GM12878 (cell line): ENCODE results near the gene SIRT2. TPM values are rescaled to one million over a fixed set of nuclear protein-coding genes. Genes with fewer than 3 reads are reported as not detected.

Source experiments
- ATAC-seq: fragments of 200-7000 bp; cut with Tn5 transposase; 3 replicates; pipeline ENCODE4 v1.9.1; 2020; ENCODE audit warnings: mild to moderate bottlenecking, moderate library complexity
- BruUV-seq: library from RNA; stranded (reverse); fragments of 400-500 nt; replicated peaks from 2 replicates; lab custom pipeline; 2021; lab: Mats Ljungman, UMichigan
- CTCF ChIA-PET: fragments of 300-600 bp; sonication (Branson Sonifier 250); formaldehyde crosslinking; extraction: SDS; loops from one replicate; lab custom pipeline; 2021; ENCODE audit warnings: inconsistent platforms; lab: Yijun Ruan, JAX
- POLR2A ChIA-PET: fragments of 350-600 bp; formaldehyde crosslinking; extraction: SDS; loops from one replicate; lab custom pipeline; 2021; ENCODE audit warnings: inconsistent platforms; lab: Charles Lee
- RAD21 ChIA-PET: fragments of 300-600 bp; sonication (Branson Sonifier 250); formaldehyde crosslinking; loops from one replicate; lab custom pipeline; 2023; ENCODE audit warnings: antibody characterized with exemption; ENCODE audit not compliant: unreplicated experiment; lab: Charles Lee
- SMC1A ChIA-PET: fragments of 300-600 bp; sonication (Branson Sonifier 250); formaldehyde crosslinking; loops from one replicate; lab custom pipeline; 2023; ENCODE audit not compliant: unreplicated experiment, uncharacterized antibody; lab: Charles Lee
- DNase-seq: peaks from one replicate; pipeline ENCODE4 v3.0.0-alpha.2; 2011; ENCODE audit warnings: low read depth, low spot score
- FAIRE-seq: peaks from 3 replicates; lab custom pipeline; 2011; peaks lifted over from hg19 to GRCh38; lab: Jason Lieb, UNC
- H2AFZ ChIP-seq: 2 replicates; pipeline ENCODE4 v1.6.0; 2011; ENCODE audit warnings: low read depth, low read length, control low read depth; ENCODE audit not compliant: control insufficient read depth
- H3K27ac ChIP-seq: 2 replicates; pipeline ENCODE4 v1.5.1; 2011; ENCODE audit warnings: control low read depth; ENCODE audit not compliant: control insufficient read depth, insufficient read depth
- H3K27me3 ChIP-seq, 2 experiments: replicated peaks in 1 of 2; 2 replicates each; pipeline versions ENCODE4 v1.6.0 to v1.6.1; 2011; ENCODE audit warnings: low read length in 1 of 2; ENCODE audit not compliant: control insufficient read depth in 2 of 2, insufficient read depth in 2 of 2
- H3K36me3 ChIP-seq, 2 experiments: 2 replicates each; pipeline ENCODE4 v1.5.1; 2011; ENCODE audit warnings: low read length in 1 of 2; ENCODE audit not compliant: control insufficient read depth in 2 of 2, insufficient read depth in 2 of 2
- H3K4me1 ChIP-seq: 2 replicates; pipeline ENCODE4 v1.6.1; 2011; ENCODE audit warnings: mild to moderate bottlenecking, low read length, moderate library complexity, mixed read lengths; ENCODE audit not compliant: control insufficient read depth, insufficient read depth
- H3K4me2 ChIP-seq: 2 replicates; pipeline ENCODE4 v1.6.0; 2011; ENCODE audit warnings: control low read depth; ENCODE audit not compliant: control insufficient read depth, insufficient read depth
- H3K4me3 ChIP-seq: fragments of 200-600 bp; sonication (generic); 2 replicates; pipeline ENCODE4 v1.5.1; 2016
- H3K79me2 ChIP-seq: 2 replicates; pipeline ENCODE4 v1.6.0; 2011; ENCODE audit warnings: low read length; ENCODE audit not compliant: control insufficient read depth, insufficient read depth
- H3K9ac ChIP-seq: 2 replicates; pipeline ENCODE4 v1.8.0; 2011; ENCODE audit warnings: low read length, control low read depth, mixed read lengths; ENCODE audit not compliant: control insufficient read depth, insufficient read depth
- H3K9me3 ChIP-seq: replicated peaks from 3 replicates; pipeline ENCODE4 v1.5.1; 2011; ENCODE audit warnings: mild to moderate bottlenecking, low read length; ENCODE audit not compliant: control insufficient read depth, insufficient read depth
- H4K20me1 ChIP-seq: 2 replicates; pipeline ENCODE4 v1.6.0; 2011; ENCODE audit not compliant: control insufficient read depth, insufficient read depth
- BHLHE40 ChIP-seq, 2 experiments: fragments of 450-650 bp in 1 of 2; IDR thresholded peaks; 2 replicates each; pipeline ENCODE4 v1.6.1; 2011 to 2017; ENCODE audit warnings: low read depth in 2 of 2, borderline replicate concordance in 1 of 2, improper control_type of control experiment in 1 of 2, low read length in 1 of 2, mild to moderate bottlenecking in 1 of 2
- GATAD2B ChIP-seq: fragments of 450-650 bp; conservative IDR thresholded peaks from 2 replicates; pipeline ENCODE4 v1.6.1; 2017; ENCODE audit warnings: low read depth, mild to moderate bottlenecking, moderate library complexity
- IKZF1 ChIP-seq: fragments of 450-650 bp; conservative IDR thresholded peaks from 2 replicates; pipeline ENCODE4 v1.6.1; 2017; ENCODE audit warnings: antibody characterized with exemption, mild to moderate bottlenecking
- PML ChIP-seq: IDR thresholded peaks from 2 replicates; pipeline ENCODE4 v1.6.1; 2012; ENCODE audit warnings: low read length, inconsistent platforms
- RUNX3 ChIP-seq: IDR thresholded peaks from 2 replicates; pipeline ENCODE4 v1.6.1; 2012; ENCODE audit warnings: low read length, inconsistent platforms
- SMARCA5 ChIP-seq: fragments of 450-650 bp; IDR thresholded peaks from 2 replicates; pipeline ENCODE4 v1.6.1; 2017; ENCODE audit warnings: mild to moderate bottlenecking
- ZNF217 ChIP-seq: fragments of 450-650 bp; IDR thresholded peaks from 2 replicates; pipeline ENCODE4 v1.6.1; 2017; ENCODE audit warnings: antibody characterized with exemption, mild to moderate bottlenecking
- ZSCAN29 ChIP-seq: fragments of 450-650 bp; IDR thresholded peaks from 2 replicates; pipeline ENCODE4 v1.6.1; 2017; ENCODE audit warnings: mild to moderate bottlenecking, moderate library complexity
- WGBS: methylation state at CpG from one replicate; pipeline ENCODE4 v1.1.6; 2016; ENCODE audit warnings: low lambda C conversion rate; ENCODE audit not compliant: insufficient replicate concordance, insufficient coverage; ENCODE audit errors: missing lambda C conversion rate; 5-methylcytosine and 5-hydroxymethylcytosine counted together
- in situ Hi-C: fragments of 300-500 bp; cut with MboI; formaldehyde crosslinking; loops from 9 replicates; pipeline ENCODE4 v1.14.3; 2018; ENCODE audit warnings: mixed read lengths
- intact Hi-C: fragments of 100-400 bp; cut with micrococcal nuclease; formaldehyde crosslinking; loops from one replicate; pipeline ENCODE4 v1.14.2; 2022; ENCODE audit not compliant: unreplicated experiment
- polyA plus RNA-seq, 11 experiments: library from polyadenylated mRNA; depleted of rRNA in 4 of 11; unstranded in 6 of 11; stranded (reverse) in 5 of 11; fragments of >200 nt; fragmentation: Nextera tagmentation in 4 of 11; fragmentation: Illumina TruSeq in 1 of 11; extraction: Ambion mirVana in 4 of 11; extraction: Trizol in 1 of 11; gene quantifications; 1 replicate in 1 of 11; 2 replicates in 10 of 11; pipeline versions ENCODE4 v1.2.1 to v1.2.3, GENCODE V29; 2011 to 2016; ENCODE audit warnings: inconsistent platforms in 2 of 11, missing spikeins in 2 of 11, low read depth in 1 of 11
- total RNA-seq, 4 experiments: library from RNA; depleted of rRNA in 3 of 4; stranded (reverse); fragments of >200 nt in 3 of 4; fragmentation: Illumina TruSeq in 1 of 4; extraction: Trizol in 1 of 4; gene quantifications; 2 replicates each; pipeline versions ENCODE4 v1.2.1 to v1.2.3, GENCODE V29; 2013 to 2021
- TF ChIP-seq, protein P1 (sequence below): fragments of 450-650 bp; conservative IDR thresholded peaks from 2 replicates; pipeline ENCODE4 v1.6.1; 2017; ENCODE audit warnings: mild to moderate bottlenecking, moderate library complexity
- TF ChIP-seq, protein P2 (sequence below): IDR thresholded peaks from 2 replicates; pipeline ENCODE4 v1.6.1; 2012; ENCODE audit warnings: low read depth, low read length, improper control_type of control experiment
- TF ChIP-seq, protein P3 (sequence below): fragments of 450-650 bp; formaldehyde crosslinking; IDR thresholded peaks from 2 replicates; pipeline ENCODE4 v1.4.0; 2022; ENCODE audit warnings: mild to moderate bottlenecking, moderate library complexity
- TF ChIP-seq, protein P4 (sequence below), 3 experiments: IDR thresholded peaks in 2 of 3; conservative IDR thresholded peaks in 1 of 3; 2 replicates each; pipeline ENCODE4 v1.5.1; 2011; ENCODE audit warnings: low read depth in 3 of 3, low read length in 3 of 3, mild to moderate bottlenecking in 3 of 3, control low read depth in 2 of 3, moderate library complexity in 2 of 3, inconsistent platforms in 1 of 3, mixed read lengths in 1 of 3; ENCODE audit not compliant: control insufficient read depth in 2 of 3, insufficient read depth in 1 of 3; ENCODE audit errors: extremely low read depth in 1 of 3

The SIRT2 gene
- total and polyA plus RNA-seq, 10 of the 15 experiments (the other 5 are each of a cell fraction or from before 2014, with no cell fraction given) = 1.4 to 38.7 (median 24.1) TPM

DNA sequence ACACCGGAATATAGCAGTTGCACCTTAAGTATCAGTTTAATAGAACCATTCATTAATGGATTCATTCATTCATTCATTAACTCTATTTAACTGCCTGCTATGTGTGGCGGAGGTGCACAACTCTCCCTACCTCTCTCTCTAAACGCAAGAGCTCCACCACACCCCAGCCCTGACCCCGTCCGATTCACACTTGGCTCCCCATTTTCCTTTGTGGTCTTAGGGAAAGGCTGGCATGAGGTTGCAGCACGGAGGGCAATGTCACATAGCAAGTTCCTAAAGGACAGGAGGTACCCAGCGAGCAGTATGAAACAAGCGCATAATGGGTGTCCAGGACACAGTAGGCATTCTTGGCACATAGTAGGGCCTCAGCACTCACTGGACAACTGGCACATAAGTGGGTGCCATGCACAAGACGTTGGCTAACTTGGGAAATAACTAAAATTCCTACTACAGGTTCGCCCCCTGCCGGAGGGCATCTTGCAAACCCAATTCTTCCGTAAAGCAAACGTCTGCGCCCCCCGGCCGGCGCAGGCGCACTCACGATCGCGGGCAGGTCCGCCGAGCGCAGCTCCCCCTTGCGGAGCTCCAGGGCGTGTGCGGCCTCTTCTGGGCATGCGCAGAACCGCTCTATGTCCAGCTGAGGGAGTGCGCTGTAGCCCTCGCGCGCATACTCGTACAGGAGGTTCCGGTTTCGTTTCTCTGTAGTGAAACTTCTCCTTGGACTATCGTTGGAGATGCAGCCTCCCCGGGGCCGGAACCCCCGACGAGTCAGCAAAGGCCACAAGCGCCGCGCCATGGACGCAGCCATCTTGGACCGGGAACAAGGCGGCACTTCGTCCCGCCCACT, 30.7 kb upstream of the SIRT2 start, which contains the start of gene SARS2:
TSS of gene SARS2 (minus strand) at position 835 of the 847 bp plus-strand sequence. CDS start at position 808, 27 bp downstream.
- BruUV-seq = no TSS peak
- CTCF ChIA-PET = interaction anchor here (0.6 to 4.2 kb wide), 70 partner anchors 9 to 1221 kb away, joined by 3 to 50 read pairs (median 5); partner anchors contain the start of genes ACTN4, CCER2, ECH1 and EIF3K
- RAD21 ChIA-PET = interaction anchor here (0.8 to 3.3 kb wide), 21 partner anchors 30 to 556 kb away, joined by 3 to 45 read pairs (median 5); partner anchors contain the start of genes ACTN4, ECH1, EIF3K and FAM98C
- Histone ChIP-seq H3K79me2 (peaks cover 31% of the 10 kb centered on the region), H4K20me1 (no peaks in the 10 kb centered on the region), H3K9ac (peak within 1 kb of the TSS; percentile 91), H2AFZ (peak within 1 kb of the TSS; percentile 99), H3K27me3 (no peaks in the 10 kb centered on the region), H3K4me1 (peaks cover 6% of the 10 kb centered on the region), H3K36me3 (peaks cover 0 to 7% of the 10 kb centered on the region in 2 experiments; a peak in 3 of 4 replicates), H3K9me3 (peaks cover 4% of the 10 kb centered on the region; the same call in 1 of the 3 replicates), H3K27ac (peak within 1 kb of the TSS; percentile 97), H3K4me2 (peak within 1 kb of the TSS; percentile 81), H3K4me3 (peak within 1 kb of the TSS; percentile 98)
- ATAC-seq (peak; percentile 72), DNase-seq (peak; percentile 79), FAIRE-seq (no peak)
- SMC1A ChIA-PET = interaction anchor here (0.6 to 2.8 kb wide), 23 partner anchors 10 to 527 kb away, joined by 3 to 18 read pairs (median 4); partner anchors contain the start of genes ACTN4, FAM98C, MAP4K1 and NFKBIB
- in situ Hi-C loops = loop anchor here (5.0 kb wide), 1 partner anchor 198 kb away; no protein-coding TSS in a partner anchor
- WGBS = 2% methylated on average over 49 of the region's 49 CpGs
- intact Hi-C loops = loop anchor here (1.0 to 5.0 kb wide), 5 partner anchors 63 to 528 kb away; partner anchors contain the start of gene FAM98C
- POLR2A ChIA-PET = interaction anchor here (0.7 to 2.5 kb wide), 11 partner anchors 30 to 386 kb away, joined by 3 to 9 read pairs (median 5); partner anchors contain the start of genes ECH1, MAP4K1, NFKBIB and SIRT2
- TF ChIP-seq GATAD2B (peak; percentile 73; the same call in 1 of the 2 replicates), RUNX3 (peak; percentile 31; the same call in 1 of the 2 replicates), PML (peak; percentile 88), SMARCA5 (peak; percentile 95), ZSCAN29 (no peak), BHLHE40 (IDR thresholded peaks at IDR 0.05; ENCODE audit: borderline replicate concordance in 1 of 2, low read depth in 2 of 2, low read length in 1 of 2) (peak; percentile 20 to 48; a peak in 1 of 4 replicates), ZNF217 (peak; percentile 88), IKZF1 (peak; percentile 90)
- TF ChIP-seq, protein P1, sequence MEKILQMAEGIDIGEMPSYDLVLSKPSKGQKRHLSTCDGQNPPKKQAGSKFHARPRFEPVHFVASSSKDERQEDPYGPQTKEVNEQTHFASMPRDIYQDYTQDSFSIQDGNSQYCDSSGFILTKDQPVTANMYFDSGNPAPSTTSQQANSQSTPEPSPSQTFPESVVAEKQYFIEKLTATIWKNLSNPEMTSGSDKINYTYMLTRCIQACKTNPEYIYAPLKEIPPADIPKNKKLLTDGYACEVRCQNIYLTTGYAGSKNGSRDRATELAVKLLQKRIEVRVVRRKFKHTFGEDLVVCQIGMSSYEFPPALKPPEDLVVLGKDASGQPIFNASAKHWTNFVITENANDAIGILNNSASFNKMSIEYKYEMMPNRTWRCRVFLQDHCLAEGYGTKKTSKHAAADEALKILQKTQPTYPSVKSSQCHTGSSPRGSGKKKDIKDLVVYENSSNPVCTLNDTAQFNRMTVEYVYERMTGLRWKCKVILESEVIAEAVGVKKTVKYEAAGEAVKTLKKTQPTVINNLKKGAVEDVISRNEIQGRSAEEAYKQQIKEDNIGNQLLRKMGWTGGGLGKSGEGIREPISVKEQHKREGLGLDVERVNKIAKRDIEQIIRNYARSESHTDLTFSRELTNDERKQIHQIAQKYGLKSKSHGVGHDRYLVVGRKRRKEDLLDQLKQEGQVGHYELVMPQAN = peak; percentile 39
- TF ChIP-seq, protein P2, sequence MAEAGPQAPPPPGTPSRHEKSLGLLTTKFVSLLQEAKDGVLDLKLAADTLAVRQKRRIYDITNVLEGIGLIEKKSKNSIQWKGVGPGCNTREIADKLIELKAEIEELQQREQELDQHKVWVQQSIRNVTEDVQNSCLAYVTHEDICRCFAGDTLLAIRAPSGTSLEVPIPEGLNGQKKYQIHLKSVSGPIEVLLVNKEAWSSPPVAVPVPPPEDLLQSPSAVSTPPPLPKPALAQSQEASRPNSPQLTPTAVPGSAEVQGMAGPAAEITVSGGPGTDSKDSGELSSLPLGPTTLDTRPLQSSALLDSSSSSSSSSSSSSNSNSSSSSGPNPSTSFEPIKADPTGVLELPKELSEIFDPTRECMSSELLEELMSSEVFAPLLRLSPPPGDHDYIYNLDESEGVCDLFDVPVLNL = no peak
- TF ChIP-seq, protein P3, sequence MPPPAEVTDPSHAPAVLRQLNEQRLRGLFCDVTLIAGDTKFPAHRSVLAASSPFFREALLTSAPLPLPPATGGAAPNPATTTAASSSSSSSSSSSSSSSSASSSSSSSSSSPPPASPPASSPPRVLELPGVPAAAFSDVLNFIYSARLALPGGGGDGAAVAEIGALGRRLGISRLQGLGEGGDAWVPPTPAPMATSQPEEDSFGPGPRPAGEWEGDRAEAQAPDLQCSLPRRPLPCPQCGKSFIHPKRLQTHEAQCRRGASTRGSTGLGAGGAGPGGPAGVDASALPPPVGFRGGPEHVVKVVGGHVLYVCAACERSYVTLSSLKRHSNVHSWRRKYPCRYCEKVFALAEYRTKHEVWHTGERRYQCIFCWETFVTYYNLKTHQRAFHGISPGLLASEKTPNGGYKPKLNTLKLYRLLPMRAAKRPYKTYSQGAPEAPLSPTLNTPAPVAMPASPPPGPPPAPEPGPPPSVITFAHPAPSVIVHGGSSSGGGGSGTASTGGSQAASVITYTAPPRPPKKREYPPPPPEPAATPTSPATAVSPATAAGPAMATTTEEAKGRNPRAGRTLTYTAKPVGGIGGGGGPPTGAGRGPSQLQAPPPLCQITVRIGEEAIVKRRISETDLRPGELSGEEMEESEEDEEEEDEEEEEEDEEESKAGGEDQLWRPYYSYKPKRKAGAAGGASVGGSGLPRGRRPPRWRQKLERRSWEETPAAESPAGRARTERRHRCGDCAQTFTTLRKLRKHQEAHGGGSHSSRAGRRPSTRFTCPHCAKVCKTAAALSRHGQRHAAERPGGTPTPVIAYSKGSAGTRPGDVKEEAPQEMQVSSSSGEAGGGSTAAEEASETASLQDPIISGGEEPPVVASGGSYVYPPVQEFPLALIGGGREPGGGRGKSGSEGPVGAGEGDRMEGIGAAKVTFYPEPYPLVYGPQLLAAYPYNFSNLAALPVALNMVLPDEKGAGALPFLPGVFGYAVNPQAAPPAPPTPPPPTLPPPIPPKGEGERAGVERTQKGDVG (CRISPR knock-in tag) = no peak
- TF ChIP-seq, protein P4, sequence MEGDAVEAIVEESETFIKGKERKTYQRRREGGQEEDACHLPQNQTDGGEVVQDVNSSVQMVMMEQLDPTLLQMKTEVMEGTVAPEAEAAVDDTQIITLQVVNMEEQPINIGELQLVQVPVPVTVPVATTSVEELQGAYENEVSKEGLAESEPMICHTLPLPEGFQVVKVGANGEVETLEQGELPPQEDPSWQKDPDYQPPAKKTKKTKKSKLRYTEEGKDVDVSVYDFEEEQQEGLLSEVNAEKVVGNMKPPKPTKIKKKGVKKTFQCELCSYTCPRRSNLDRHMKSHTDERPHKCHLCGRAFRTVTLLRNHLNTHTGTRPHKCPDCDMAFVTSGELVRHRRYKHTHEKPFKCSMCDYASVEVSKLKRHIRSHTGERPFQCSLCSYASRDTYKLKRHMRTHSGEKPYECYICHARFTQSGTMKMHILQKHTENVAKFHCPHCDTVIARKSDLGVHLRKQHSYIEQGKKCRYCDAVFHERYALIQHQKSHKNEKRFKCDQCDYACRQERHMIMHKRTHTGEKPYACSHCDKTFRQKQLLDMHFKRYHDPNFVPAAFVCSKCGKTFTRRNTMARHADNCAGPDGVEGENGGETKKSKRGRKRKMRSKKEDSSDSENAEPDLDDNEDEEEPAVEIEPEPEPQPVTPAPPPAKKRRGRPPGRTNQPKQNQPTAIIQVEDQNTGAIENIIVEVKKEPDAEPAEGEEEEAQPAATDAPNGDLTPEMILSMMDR (IDR thresholded peaks at IDR 0.05 in 2 of 3, conservative IDR thresholded peaks at IDR 0.05 in 1 of 3; ENCODE audit: control insufficient read depth in 2 of 3, extremely low read depth in 1 of 3, insufficient read depth in 1 of 3, low read depth in 3 of 3, low read length in 3 of 3) = peak; percentile 98 to 100 (median 99); a peak in 5 of 6 replicates
